WTC11 (cell line): ENCODE measurements around the gene TMEM108. TPM values are rescaled to one million over a fixed set of nuclear protein-coding genes. Genes with fewer than 3 reads are reported as not detected.

Source experiments
- ATAC-seq: fragments of 200-7000 bp; cut with Tn5 transposase; 2 replicates; pipeline ENCODE4 v1.10.0; 2021; ENCODE audit warnings: mild to moderate bottlenecking, moderate library complexity
- CTCF ChIA-PET: fragments of 300-600 bp; sonication (Branson Sonifier 250); formaldehyde crosslinking; loops from one replicate; lab custom pipeline; 2021; ENCODE audit warnings: antibody characterized with exemption; lab: Charles Lee
- POLR2A ChIA-PET: fragments of 350-600 bp; sonication (Branson Sonifier 250); formaldehyde crosslinking; loops from one replicate; lab custom pipeline; 2021; ENCODE audit warnings: antibody characterized with exemption; lab: Charles Lee
- DNase-seq: peaks from one replicate; pipeline ENCODE4 v3.0.0; 2021; ENCODE audit warnings: low spot score
- H3K27ac Mint-ChIP-seq: 2 replicates; pipeline ENCODE4 v1.8.0; 2021; ENCODE audit warnings: mixed read lengths
- H3K27me3 Mint-ChIP-seq: 2 replicates; pipeline ENCODE4 v1.8.0; 2021; ENCODE audit warnings: low read depth, mild to moderate bottlenecking, moderate library complexity, mixed read lengths
- H3K36me3 Mint-ChIP-seq: 2 replicates; pipeline ENCODE4 v1.8.0; 2021; ENCODE audit warnings: mixed read lengths
- H3K4me1 Mint-ChIP-seq: 2 replicates; pipeline ENCODE4 v1.8.0; 2022; ENCODE audit warnings: mixed read lengths
- H3K4me3 Mint-ChIP-seq: 2 replicates; pipeline ENCODE4 v1.8.0; 2021; ENCODE audit warnings: mild to moderate bottlenecking, moderate library complexity, mixed read lengths
- H3K9me3 Mint-ChIP-seq: 2 replicates; pipeline ENCODE4 v1.8.0; 2021; ENCODE audit warnings: mixed read lengths
- ATF2 ChIP-seq: sonication (generic); formaldehyde crosslinking; IDR thresholded peaks from 2 replicates; pipeline ENCODE4 v1.8.1; 2022; ENCODE audit warnings: low read depth, missing genetic modification reagents, borderline replicate concordance
- CBFB ChIP-seq: sonication (generic); formaldehyde crosslinking; IDR thresholded peaks from 2 replicates; pipeline ENCODE4 v1.8.1; 2022; ENCODE audit warnings: mild to moderate bottlenecking, low read depth, missing genetic modification reagents
- CTCF ChIP-seq: fragments of 200-600 bp; IDR thresholded peaks from 2 replicates; pipeline ENCODE4 v1.8.0; 2022; ENCODE audit warnings: antibody characterized with exemption
- ESRRA ChIP-seq: sonication (generic); formaldehyde crosslinking; IDR thresholded peaks from 2 replicates; pipeline ENCODE4 v1.8.1; 2022; ENCODE audit warnings: mild to moderate bottlenecking, missing genetic modification reagents, borderline replicate concordance
- FOXP1 ChIP-seq: sonication (generic); formaldehyde crosslinking; IDR thresholded peaks from 2 replicates; pipeline ENCODE4 v1.8.0; 2022; ENCODE audit warnings: missing genetic modification reagents, mild to moderate bottlenecking, moderate library complexity, borderline replicate concordance
- HMGA2 ChIP-seq: fragments of 250-450 bp; sonication (Bioruptor Pico); IDR thresholded peaks from 2 replicates; pipeline ENCODE4 v1.4.0; 2021; ENCODE audit warnings: mild to moderate bottlenecking, moderate library complexity
- IRF2 ChIP-seq: sonication (generic); formaldehyde crosslinking; IDR thresholded peaks from 2 replicates; pipeline ENCODE4 v1.8.0; 2022; ENCODE audit warnings: low read depth, missing genetic modification reagents, borderline replicate concordance
- JAZF1 ChIP-seq: fragments of 250-450 bp; sonication (Bioruptor Pico); IDR thresholded peaks from 2 replicates; pipeline ENCODE4 v1.9.0; 2021; ENCODE audit warnings: moderate library complexity, mild to moderate bottlenecking, inconsistent platforms
- MXD4 ChIP-seq: fragments of 250-450 bp; sonication (Bioruptor Pico); IDR thresholded peaks from 2 replicates; pipeline ENCODE4 v1.8.0; 2021; ENCODE audit warnings: mild to moderate bottlenecking, moderate library complexity, borderline replicate concordance
- NFE2L1 ChIP-seq: sonication (generic); formaldehyde crosslinking; IDR thresholded peaks from 2 replicates; pipeline ENCODE4 v1.8.1; 2023; ENCODE audit warnings: missing genetic modification reagents
- TCF7 ChIP-seq: sonication (generic); formaldehyde crosslinking; IDR thresholded peaks from 2 replicates; pipeline ENCODE4 v1.8.0; 2022; ENCODE audit warnings: mild to moderate bottlenecking, low read depth, missing genetic modification reagents, moderate library complexity
- TP53 ChIP-seq: sonication (generic); formaldehyde crosslinking; IDR thresholded peaks from 2 replicates; pipeline ENCODE4 v1.8.1; 2023; ENCODE audit warnings: mild to moderate bottlenecking, missing genetic modification reagents
- ZNF396 ChIP-seq: fragments of 250-450 bp; sonication (Bioruptor Pico); IDR thresholded peaks from 2 replicates; pipeline ENCODE4 v1.8.0; 2021; ENCODE audit warnings: mild to moderate bottlenecking, moderate library complexity, borderline replicate concordance
- ZSCAN18 ChIP-seq: fragments of 250-450 bp; sonication (Bioruptor Pico); IDR thresholded peaks from 2 replicates; pipeline ENCODE4 v2.1.2; 2022; ENCODE audit warnings: mild to moderate bottlenecking, moderate library complexity
- total RNA-seq: library from RNA; stranded (reverse); gene quantifications from 3 replicates; pipeline ENCODE4 v1.2.3, GENCODE V29; 2021
- TF ChIP-seq, protein P1 (sequence below): sonication (generic); formaldehyde crosslinking; IDR thresholded peaks from 2 replicates; pipeline ENCODE4 v1.8.1; 2023; ENCODE audit warnings: mild to moderate bottlenecking, missing genetic modification reagents, moderate library complexity
- TF ChIP-seq, protein P2 (sequence below): sonication (generic); formaldehyde crosslinking; IDR thresholded peaks from 2 replicates; pipeline ENCODE4 v1.8.0; 2022; ENCODE audit warnings: mild to moderate bottlenecking, missing genetic modification reagents
- TF ChIP-seq, protein P3 (sequence below): sonication (generic); formaldehyde crosslinking; IDR thresholded peaks from 2 replicates; pipeline ENCODE4 v1.8.0; 2022; ENCODE audit warnings: mild to moderate bottlenecking, missing genetic modification reagents
- TF ChIP-seq, protein P4 (sequence below): sonication (generic); formaldehyde crosslinking; IDR thresholded peaks from 2 replicates; pipeline ENCODE4 v1.8.1; 2022; ENCODE audit warnings: low read depth, mild to moderate bottlenecking, moderate library complexity, missing genetic modification reagents, borderline replicate concordance
- TF ChIP-seq, protein P5 (sequence below): fragments of 250-450 bp; sonication (Bioruptor Pico); IDR thresholded peaks from 2 replicates; pipeline ENCODE4 v1.9.0; 2021; ENCODE audit warnings: mild to moderate bottlenecking

TMEM108 gene
- total RNA-seq, 1 experiment from 2014 or later, result 14.7 TPM

DNA sequence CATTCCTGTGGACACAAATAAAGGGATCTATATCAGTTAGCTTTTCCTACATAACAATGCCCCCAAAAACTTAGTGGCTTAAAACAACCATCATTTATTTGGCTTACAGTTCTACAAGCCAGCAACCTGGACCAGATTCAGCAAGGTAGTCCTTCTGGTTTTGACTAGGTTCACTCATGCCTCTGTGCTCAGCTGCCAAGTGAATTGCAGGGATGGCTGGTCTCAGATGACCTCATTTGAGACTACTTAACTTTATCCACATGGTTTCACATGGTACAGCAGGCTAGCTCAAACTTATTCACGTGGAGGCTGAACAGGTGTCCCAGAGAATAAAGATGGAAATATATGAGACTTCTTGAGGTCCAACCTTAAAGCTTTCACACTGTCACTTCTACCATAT is 242.4 kb downstream of the TMEM108 start:
- Mint-ChIP-seq H3K27me3 (no peaks in the 10 kb centered on the region), H3K4me1 (peaks cover 31% of the 10 kb centered on the region), H3K4me3 (no peak overlapping the region), H3K27ac (no peak overlapping the region), H3K9me3 (no peaks in the 10 kb centered on the region), H3K36me3 (no peaks in the 10 kb centered on the region)
- ATAC-seq (no peak), DNase-seq (no peak)
- ChIA-PET CTCF (interaction anchor here (0.6 kb wide), 1 partner anchor 239 kb away, joined by 3 read pairs; no protein-coding TSS in a partner anchor), POLR2A (no interaction called here)
- TF ChIP-seq, protein P1, sequence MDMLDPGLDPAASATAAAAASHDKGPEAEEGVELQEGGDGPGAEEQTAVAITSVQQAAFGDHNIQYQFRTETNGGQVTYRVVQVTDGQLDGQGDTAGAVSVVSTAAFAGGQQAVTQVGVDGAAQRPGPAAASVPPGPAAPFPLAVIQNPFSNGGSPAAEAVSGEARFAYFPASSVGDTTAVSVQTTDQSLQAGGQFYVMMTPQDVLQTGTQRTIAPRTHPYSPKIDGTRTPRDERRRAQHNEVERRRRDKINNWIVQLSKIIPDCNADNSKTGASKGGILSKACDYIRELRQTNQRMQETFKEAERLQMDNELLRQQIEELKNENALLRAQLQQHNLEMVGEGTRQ (CRISPR knock-in tag), result no peak
- TF ChIP-seq CTCF (no peak), ZSCAN18 (no peak), IRF2 (CRISPR knock-in tag) (no peak), NFE2L1 (no peak), TP53 (CRISPR knock-in tag) (no peak), FOXP1 (CRISPR knock-in tag) (no peak), ZNF396 (CRISPR knock-in tag) (no peak), MXD4 (CRISPR knock-in tag) (no peak), ESRRA (CRISPR knock-in tag) (no peak), JAZF1 (CRISPR knock-in tag) (no peak), TCF7 (CRISPR knock-in tag) (no peak), ATF2 (CRISPR knock-in tag) (no peak), HMGA2 (CRISPR knock-in tag) (no peak), CBFB (CRISPR knock-in tag) (no peak)
- TF ChIP-seq, protein P2, sequence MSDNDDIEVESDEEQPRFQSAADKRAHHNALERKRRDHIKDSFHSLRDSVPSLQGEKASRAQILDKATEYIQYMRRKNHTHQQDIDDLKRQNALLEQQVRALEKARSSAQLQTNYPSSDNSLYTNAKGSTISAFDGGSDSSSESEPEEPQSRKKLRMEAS, result no peak
- TF ChIP-seq, protein P3, sequence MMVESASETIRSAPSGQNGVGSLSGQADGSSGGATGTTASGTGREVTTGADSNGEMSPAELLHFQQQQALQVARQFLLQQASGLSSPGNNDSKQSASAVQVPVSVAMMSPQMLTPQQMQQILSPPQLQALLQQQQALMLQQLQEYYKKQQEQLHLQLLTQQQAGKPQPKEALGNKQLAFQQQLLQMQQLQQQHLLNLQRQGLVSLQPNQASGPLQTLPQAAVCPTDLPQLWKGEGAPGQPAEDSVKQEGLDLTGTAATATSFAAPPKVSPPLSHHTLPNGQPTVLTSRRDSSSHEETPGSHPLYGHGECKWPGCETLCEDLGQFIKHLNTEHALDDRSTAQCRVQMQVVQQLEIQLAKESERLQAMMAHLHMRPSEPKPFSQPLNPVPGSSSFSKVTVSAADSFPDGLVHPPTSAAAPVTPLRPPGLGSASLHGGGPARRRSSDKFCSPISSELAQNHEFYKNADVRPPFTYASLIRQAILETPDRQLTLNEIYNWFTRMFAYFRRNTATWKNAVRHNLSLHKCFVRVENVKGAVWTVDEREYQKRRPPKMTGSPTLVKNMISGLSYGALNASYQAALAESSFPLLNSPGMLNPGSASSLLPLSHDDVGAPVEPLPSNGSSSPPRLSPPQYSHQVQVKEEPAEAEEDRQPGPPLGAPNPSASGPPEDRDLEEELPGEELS (CRISPR knock-in tag), result no peak
- TF ChIP-seq, protein P4, sequence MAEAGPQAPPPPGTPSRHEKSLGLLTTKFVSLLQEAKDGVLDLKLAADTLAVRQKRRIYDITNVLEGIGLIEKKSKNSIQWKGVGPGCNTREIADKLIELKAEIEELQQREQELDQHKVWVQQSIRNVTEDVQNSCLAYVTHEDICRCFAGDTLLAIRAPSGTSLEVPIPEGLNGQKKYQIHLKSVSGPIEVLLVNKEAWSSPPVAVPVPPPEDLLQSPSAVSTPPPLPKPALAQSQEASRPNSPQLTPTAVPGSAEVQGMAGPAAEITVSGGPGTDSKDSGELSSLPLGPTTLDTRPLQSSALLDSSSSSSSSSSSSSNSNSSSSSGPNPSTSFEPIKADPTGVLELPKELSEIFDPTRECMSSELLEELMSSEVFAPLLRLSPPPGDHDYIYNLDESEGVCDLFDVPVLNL (CRISPR knock-in tag), result no peak
- TF ChIP-seq, protein P5, sequence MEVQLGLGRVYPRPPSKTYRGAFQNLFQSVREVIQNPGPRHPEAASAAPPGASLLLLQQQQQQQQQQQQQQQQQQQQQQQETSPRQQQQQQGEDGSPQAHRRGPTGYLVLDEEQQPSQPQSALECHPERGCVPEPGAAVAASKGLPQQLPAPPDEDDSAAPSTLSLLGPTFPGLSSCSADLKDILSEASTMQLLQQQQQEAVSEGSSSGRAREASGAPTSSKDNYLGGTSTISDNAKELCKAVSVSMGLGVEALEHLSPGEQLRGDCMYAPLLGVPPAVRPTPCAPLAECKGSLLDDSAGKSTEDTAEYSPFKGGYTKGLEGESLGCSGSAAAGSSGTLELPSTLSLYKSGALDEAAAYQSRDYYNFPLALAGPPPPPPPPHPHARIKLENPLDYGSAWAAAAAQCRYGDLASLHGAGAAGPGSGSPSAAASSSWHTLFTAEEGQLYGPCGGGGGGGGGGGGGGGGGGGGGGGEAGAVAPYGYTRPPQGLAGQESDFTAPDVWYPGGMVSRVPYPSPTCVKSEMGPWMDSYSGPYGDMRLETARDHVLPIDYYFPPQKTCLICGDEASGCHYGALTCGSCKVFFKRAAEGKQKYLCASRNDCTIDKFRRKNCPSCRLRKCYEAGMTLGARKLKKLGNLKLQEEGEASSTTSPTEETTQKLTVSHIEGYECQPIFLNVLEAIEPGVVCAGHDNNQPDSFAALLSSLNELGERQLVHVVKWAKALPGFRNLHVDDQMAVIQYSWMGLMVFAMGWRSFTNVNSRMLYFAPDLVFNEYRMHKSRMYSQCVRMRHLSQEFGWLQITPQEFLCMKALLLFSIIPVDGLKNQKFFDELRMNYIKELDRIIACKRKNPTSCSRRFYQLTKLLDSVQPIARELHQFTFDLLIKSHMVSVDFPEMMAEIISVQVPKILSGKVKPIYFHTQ (CRISPR knock-in tag), result no peak
